NCI-H2227 treated with DMSO at 0.1 percent for 48 hours (cell line): ENCODE data around the gene DNAJC10.
"Not testable (repeated sequence)": the region's sequence is repeated elsewhere in the genome, so short reads cannot be mapped to it uniquely, and the experiment has no call there.

Experiments used
- DNase-seq: peaks from one replicate; lab custom pipeline; 2025; lab: John Stamatoyannopoulos, UW

Gene DNAJC10, protein sequence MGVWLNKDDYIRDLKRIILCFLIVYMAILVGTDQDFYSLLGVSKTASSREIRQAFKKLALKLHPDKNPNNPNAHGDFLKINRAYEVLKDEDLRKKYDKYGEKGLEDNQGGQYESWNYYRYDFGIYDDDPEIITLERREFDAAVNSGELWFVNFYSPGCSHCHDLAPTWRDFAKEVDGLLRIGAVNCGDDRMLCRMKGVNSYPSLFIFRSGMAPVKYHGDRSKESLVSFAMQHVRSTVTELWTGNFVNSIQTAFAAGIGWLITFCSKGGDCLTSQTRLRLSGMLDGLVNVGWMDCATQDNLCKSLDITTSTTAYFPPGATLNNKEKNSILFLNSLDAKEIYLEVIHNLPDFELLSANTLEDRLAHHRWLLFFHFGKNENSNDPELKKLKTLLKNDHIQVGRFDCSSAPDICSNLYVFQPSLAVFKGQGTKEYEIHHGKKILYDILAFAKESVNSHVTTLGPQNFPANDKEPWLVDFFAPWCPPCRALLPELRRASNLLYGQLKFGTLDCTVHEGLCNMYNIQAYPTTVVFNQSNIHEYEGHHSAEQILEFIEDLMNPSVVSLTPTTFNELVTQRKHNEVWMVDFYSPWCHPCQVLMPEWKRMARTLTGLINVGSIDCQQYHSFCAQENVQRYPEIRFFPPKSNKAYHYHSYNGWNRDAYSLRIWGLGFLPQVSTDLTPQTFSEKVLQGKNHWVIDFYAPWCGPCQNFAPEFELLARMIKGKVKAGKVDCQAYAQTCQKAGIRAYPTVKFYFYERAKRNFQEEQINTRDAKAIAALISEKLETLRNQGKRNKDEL

DNA sequence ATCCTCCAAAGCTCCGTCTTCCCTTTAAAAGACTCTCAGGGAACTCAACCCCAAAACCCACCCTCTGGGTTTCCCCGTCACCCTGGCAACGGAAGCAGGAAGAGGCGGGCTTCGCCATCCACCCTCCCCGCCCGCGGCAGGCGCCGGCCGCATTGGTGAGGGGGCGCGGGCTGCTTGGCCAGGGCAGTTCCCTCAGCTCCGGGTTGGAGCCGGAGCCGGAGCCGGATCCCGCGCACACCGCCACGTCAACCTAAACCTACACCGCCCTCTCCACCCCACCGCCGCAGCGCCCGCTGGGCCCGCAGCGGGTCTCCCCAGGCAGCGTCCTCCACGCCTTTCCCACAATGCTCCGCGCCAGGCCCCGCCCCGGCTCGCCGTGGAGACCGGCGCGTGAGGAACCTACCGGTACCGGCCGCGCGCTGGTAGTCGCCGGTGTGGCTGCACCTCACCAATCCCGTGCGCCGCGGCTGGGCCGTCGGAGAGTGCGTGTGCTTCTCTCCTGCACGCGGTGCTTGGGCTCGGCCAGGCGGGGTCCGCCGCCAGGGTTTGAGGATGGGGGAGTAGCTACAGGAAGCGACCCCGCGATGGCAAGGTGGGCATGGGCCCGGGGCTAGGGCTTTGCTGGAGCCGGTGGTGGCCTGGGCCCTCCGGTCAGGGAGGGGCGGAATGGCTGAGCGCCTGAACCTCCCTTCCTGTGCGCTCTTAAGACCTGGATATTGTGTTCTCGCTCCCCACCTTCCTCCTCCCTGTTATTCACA is at the start of gene DNAJC10:
TSS of gene DNAJC10 (plus strand) at position 366 of the 758 bp plus-strand sequence. CDS start 1,830 bp downstream, outside the sequence.
- peak; percentile 93 for DNase-seq

DNA sequence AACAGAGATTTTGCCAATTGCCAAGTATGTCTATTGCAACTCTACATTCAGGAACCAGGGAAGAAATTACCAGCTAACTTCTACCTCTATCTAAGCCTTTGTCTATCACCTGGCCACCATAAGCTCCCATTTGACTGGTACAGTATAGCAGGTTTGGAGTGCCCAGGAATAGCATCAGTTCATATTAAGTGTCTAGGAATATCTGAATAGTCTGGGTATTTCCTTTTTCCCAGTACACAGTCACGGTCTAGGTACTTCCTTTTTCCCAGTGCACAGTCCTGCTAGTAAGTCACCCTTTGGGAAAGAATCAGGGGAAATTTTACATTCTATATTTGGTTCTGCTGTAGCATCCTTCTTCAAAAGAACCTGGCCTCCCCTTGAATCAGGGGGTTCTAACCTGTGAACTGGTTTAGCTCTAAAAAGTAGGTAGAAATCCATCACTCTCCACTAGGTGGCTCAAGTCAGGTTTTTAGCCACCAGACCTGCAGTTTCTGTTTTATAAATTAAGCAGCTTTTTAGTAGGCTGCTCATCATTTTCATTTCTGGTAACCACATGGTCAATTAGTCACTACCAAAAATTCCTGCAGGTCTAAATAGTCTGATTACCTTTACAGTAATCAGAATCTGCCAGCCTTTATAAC is 49.3 kb upstream of the DNAJC10 start:
- no peak for DNase-seq

DNA sequence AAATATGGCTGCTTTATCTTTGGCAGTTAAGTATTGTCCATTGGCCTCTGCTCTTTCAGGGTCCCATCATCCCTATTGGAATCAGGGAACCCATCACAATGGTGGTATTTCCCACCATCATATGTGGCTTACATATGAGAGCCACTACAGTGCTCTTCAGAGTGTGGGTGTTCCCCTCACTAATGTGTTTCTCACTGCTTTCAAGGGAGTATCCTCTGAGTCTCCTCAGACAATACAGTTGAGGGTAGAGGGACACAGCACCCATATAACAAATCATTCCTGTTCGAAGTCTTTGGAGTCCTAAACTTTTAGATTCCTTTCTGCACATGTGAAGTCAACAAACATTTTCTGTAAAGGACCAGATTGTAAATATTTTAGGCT is 48.8 kb upstream of the DNAJC10 start:
- DNase-seq, result no peak

DNA sequence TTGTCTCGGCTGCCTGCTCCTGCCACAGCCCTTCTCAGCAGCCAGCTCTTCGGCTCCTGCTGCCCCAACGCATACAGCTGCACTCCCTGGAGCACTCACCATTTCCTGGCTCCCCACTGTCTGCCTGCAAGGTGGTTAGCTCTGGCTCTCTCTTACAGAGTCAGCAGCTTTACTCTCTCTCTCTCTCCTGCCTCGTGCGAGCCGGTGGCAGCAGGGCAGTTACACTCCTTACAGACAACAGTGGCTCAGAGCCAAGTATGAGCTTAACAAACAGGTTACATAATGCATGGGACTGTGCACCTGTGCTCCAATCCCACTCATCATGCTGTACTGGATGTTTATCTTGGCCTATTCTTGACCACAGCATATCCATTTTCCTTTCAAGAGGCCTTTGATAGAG is 47.4 kb upstream of the DNAJC10 start:
- DNase-seq, result peak; percentile 36

DNA sequence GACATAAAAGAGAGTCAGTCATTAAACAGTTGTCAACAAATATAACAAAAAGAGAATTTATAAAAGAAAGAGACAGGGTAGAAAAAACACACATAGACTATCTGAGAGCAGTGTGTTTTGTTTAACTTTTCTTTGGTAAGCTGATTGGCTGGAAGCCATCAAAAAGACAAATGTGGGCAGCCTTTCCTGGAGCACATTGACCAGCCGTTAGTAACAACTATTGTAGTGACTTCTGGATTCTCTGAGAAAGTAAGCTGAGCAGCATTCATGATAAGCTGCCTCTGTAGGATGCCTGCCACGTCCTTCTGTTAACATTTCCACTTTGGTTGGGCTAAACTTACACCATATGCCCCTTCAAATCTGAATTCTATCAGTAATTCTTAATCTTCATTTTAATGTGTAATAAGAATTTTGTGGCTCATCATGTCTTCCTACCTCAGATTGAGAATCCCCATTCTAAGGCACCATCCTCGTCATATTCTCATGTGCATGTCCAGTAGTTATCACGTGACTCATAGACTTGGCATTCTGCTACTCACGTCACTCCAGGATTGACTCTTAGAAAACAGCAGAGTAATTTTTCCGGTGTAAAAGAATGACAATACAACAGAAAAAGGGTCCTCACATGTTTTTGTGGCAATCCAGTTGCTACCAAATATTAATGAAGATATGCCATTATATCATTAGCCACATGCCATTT is 43.4 kb upstream of the DNAJC10 start:
- no peak for DNase-seq

DNA sequence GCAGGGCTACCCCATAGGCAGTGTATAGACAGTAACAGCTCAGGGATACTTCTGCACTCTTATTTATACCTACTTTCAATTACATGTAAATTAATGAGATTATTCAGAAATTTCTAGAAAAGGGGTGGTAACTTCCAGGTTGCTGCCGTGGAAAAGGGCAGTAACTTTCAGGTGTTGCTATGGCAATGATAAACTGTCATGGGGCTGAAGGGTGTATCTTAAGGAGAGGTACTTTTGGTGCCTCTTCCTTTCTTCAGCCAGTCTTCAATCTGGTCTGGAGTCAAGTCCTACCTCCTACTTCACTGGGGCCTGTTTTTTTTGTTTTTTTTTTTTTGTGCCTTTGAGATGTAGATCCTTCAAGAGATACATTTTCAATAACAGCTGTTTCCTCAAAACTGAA is 35.2 kb upstream of the DNAJC10 start:
- DNase-seq, result no peak

DNA sequence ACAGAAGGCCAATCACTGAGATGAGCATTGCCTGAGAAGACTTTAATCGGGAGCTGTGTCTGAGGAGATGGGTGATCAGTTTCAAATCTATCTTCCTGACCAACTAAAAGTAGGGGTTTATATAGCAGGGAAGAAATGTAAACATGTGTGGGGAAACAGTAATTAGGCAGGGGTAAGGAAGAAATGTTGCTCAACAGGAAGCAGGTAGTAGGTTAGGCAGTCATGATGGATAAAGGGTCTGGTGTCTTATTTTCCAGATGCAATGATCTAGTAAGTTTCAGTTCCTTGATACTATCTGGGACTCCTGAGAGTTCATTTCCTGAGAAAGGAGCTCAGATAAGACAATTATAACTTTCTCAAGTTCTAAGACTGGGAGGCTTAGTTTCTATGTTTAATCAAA is 33.8 kb upstream of the DNAJC10 start:
- DNase-seq, result no peak

DNA sequence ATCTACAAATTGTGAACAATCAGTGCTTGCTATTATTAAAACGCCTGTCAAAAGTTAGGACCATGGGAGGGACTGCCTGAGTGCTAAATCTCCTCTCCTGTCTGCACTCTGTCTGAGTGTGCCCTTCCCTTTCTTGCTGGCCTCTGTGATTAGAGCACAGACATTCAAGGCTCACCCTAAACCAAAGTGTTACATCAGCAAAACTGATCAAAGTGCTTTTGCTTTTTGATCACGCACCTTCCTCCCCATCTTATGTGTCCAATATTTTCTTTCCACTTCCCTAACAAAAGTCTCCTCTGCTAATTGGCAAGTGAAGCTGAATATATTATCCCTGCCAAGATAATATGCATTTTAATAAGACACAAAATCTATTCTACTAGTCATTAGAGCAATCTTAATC is 30.5 kb upstream of the DNAJC10 start:
- no peak for DNase-seq

DNA sequence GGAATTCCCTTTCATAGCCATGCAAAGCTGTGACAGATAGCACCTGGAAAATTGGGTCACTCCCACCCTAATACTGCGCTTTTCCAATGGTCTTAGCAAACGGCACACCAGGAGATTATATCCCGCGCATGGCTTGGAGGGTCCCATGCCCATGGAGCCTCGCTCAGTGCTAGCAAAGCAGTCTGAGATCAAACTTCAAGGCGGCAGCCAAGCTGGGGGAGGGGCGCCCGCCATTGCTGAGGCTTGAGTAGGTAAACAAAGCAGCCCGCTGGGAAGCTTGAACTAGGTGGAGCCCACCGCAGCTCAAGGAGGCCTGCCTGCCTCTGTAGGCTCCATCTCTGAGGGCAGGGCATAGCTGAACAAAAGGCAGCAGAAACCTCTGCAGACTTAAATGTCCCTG is 29.3 kb upstream of the DNAJC10 start:
- DNase-seq, result not testable (repeated sequence)

DNA sequence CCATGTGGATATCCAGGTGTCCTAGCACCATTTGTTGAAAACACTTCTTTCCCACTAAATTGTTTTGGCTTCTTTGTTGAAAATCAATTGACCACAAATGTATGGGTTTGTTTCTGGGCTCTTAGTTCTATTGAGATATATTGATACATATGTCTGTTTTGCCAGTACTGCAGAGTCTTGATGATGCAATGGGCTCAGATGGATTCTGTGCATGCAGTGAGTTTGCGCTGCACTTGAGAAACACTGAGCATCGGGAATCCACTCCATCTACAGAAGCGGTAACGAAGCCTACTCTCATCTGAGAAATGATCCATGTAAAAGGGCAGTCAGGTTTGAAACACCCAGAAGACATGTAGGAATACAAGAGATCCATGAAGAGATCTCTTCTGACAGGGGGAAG is 21.9 kb upstream of the DNAJC10 start:
- no peak for DNase-seq

DNA sequence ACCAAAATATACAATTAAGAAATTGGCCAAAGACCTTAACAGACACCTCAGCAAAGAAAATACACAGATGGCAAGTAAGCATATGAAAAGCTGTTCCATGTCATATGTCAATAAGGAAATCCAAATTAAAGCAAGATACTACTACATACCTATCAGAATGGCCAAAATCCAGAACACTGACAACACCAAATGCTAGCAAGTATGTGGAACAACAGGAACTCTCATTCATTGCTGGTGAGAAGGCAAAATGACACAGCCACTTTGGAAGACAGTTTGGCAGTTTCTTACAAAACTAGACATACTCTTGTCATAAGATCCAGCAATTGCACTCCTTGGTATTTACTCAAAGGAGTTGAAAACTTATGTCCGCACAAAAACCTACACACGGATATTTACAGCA is 20.3 kb upstream of the DNAJC10 start:
- DNase-seq, result no peak

DNA sequence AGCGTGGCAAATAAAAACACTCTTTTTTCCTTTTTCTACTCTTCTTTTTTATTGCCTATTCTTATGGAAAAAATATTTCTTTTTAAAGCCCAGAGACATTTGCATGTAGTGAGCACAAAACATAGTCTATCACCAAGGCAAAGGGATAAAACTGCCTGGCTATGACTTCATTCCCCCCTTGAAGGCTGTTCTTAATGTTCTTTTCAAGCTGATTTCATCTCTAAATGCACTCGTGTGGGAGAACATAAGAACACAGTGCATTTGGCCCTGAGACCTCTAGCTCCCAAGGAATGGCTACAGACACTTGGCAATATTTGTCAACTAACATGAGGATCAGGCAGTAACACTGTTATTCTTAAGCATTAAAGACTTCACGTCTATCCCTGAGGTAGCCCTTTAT is 17.4 kb upstream of the DNAJC10 start:
- DNase-seq, result no peak

DNA sequence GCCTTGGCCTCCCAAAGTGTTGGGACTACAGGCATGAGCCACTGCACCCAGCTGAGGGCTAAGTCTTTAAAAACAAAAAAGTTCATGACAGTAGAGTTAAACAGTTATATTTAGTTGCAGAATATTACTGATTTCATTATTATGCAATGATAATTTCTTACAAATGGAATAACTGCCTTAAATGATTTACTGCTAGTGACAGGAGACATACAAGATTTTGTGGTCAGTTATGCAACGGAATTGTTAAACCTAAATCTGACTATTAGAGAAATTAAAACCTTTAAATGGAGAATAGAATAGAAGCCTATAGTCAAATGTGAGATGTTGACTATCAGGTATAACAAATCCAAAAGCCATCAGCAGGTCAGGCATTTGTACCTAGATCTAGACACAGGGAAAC is 10.3 kb upstream of the DNAJC10 start:
- DNase-seq, result no peak

DNA sequence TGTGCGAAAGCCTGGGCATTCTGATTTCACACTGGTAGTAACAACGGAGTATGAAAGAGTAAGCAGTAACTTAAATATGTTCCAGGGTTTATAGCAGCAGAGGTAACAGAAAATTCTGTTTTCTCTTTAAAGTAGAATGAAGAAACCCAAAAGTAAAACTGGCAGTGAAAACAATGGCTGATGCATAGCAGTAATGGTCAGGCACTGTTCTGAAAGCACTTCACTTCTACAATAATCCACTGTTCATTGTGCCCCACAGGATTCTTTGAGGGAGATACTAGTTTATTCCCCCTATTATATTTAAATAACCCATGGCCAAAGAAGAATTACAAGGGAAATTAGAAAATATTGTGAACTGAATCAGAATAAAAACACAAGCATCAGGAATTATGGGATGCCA is 9.3 kb upstream of the DNAJC10 start:
- no peak for DNase-seq

DNA sequence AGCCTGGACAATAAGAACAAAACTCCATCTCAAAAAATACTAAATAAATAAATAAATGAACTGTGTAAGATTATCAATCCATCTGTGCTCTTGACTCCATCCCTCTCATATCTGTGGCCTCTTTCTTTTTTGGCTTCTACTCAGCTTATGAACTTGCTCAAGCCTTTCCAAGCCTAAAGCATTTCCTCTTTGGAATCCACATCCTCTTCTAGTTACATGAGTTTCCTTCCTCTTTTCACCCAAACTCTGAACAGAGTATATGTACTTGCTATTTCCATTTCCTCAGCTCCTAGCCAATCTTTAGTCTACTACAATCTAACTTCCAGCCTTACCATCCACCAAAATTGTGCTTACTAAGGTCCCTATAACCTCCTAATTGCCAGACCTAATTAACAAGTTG is 2.5 kb upstream of the DNAJC10 start:
- no peak for DNase-seq

DNA sequence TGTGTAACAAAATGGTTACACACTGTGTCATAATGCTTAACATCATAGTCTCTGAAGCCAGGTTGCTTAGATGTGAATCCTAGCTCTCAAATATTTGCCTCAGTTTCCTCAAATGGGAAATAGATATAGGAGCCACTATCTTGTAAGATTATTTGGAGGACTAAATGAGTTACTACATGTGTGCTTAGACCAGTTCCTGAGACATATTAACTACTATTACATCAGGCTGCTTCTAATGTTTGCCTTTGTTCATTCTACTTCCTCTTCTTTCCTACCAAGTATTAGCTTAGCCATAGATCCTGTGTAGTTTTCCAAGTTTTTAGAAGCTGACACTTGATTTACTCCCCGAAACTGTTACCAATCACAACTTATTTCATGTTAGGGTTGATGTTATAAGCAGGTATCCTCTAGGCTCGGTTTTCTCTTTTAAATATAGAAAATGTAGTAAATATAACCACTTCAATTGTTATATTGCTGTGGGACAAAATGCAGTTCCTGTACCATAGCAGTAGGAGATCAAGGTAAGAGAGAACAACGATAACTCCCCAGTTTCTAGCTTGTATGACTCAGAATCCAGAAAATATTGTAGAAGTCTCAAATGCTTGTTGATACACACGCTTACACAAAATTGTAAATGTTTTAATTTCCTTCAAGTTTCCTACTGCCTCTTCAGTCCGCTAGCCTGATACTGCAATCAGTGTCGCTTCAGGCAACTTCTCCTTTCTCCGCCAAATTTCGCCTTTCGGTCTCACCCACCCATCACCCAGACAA is 751 bp upstream of the DNAJC10 start:
- peak; percentile 59 for DNase-seq

DNA sequence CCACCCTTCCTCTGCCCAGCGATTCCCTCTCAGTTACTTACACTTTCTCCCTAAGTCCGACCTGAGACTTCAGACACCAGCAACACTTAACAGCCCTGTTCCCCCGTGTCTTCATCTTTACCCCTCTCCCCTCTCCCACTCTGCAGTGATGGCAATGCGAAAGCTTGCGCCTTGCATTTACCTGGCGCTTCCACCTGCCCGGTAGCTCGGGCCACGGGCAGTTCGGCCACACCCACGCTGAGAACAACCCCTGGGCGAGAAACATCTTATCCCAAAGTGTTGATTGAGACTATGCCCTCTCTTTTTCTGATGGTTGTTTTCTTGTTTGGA is 558 bp downstream of the DNAJC10 start:
- DNase-seq, result no peak

DNA sequence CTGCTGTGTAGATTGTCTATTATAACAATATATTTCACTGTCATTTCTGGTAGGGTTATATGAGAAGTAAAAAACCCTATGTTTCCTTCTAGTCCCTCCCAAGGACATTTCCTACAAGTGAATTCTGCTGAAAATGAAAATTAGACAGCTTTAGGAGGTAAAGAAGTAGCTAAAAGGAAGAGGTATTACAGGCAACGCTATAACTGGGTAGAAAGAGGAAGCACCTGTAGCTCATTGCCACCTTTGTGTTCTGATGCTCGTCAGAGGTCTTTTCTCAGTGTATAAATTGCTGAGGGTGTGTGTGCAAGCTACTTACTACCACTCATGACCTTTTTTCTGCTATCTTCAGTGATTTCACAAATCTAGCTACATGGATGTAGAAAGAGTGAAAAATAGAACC is 1.4 kb downstream of the DNAJC10 start:
- no peak for DNase-seq

DNA sequence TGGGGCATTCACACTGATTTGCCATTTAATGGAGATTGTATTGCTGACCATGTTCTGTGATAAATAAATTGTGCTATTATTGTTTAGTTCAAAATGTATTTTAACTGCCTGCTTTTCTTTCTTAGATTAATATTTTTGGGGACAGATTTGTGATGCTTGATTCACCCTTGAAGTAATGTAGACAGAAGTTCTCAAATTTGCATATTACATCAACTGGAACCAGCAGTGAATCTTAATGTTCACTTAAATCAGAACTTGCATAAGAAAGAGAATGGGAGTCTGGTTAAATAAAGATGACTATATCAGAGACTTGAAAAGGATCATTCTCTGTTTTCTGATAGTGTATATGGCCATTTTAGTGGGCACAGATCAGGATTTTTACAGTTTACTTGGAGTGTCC is 1.8 kb downstream of the DNAJC10 start:
- no peak for DNase-seq

DNA sequence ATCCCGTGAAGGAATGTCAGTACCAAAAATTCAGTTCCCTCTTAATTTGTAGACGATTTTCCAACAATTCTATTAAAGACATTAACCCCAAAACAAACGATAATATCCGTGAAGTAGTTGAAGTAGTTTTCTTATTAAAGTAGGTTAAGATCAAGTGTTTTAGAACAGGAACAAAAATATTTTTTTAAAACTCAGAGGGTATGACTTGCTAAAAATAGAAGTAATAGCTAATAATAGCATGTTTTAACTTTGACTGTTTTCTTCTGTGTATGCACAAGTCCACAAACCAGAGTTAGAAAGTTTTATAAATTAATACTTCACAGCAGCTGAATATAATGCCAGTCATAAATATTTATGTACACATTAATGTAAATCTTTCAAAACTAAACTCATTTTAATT is 2.4 kb downstream of the DNAJC10 start:
- no peak for DNase-seq

DNA sequence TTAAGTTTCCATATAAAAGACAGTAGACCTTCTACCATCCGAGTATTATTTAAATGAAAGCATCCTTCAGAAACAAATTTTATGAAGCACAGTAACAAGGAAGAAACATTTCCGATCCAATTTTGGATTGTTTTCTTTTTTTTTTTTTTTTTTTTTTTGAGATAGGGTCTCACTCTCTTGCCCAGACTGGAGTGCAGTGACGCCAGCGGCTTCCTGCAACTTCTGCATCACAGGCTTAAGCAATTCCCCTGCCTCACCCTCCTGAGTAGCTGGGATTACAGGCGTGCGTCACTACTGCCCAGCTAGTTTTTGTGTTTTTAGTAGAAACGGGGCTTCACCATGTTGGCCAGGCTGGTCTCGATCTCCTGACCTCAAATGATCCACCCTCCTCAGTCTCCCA is 3.1 kb downstream of the DNAJC10 start:
- DNase-seq, result not testable (repeated sequence)
